WI38 (cell line): Measurements from ENCODE around the gene TUBGCP6.
A peak's percentile ranks its signal among the peaks of the same experiment; 100 is the strongest.

ENCODE experiments used
- H3K4me3 ChIP-seq: 2 replicates; pipeline ENCODE4 v1.5.1; 2011; ENCODE audit warnings: low read depth, mild to moderate bottlenecking, control low read depth, low read length
- TF ChIP-seq, protein P1 (sequence below): IDR thresholded peaks from 2 replicates; pipeline ENCODE4 v1.5.1; 2012; ENCODE audit warnings: low read depth, mild to moderate bottlenecking, control low read depth, low read length

Gene TUBGCP6

DNA sequence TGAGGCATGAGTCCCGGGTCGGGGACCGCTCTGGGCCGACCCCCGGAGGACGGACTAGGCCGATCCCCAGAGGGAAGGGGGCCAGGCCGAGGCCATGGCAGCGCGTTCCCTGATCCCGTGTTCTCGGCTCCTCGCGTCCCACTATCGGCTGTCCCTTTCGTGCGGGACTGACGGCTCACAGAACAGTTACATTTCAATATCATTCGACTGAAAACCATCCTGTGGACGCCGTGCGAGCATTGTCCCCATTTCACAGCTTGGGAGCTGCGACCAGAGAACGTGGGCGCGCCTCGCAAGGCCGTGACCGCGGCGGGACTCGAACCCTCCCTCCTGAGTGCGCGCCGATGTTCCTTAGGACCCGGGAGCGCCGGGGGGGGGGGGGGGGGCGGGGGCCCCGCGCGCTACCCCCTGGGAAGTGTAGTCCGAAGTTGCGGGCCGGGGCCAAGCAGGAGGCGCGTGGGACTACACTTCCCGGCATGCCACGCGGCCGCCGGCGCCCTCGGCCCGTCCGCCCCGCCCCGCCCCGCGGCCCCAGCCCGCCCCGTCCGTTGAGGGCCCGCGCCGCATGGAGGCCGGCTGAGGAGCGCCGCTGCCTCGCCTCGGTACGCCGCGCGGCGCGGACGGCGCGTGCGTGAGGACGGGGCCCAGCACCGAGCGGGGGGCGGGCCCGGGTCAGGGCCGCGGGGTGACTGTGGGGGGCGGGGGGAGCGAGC is 59.3 kb downstream of the TUBGCP6 start, which contains the start of gene TRABD:
TSS of gene TRABD (plus strand) at position 539 of the 713 bp plus-strand sequence. CDS start 7,148 bp downstream, outside the sequence.
- TF ChIP-seq, protein P1, sequence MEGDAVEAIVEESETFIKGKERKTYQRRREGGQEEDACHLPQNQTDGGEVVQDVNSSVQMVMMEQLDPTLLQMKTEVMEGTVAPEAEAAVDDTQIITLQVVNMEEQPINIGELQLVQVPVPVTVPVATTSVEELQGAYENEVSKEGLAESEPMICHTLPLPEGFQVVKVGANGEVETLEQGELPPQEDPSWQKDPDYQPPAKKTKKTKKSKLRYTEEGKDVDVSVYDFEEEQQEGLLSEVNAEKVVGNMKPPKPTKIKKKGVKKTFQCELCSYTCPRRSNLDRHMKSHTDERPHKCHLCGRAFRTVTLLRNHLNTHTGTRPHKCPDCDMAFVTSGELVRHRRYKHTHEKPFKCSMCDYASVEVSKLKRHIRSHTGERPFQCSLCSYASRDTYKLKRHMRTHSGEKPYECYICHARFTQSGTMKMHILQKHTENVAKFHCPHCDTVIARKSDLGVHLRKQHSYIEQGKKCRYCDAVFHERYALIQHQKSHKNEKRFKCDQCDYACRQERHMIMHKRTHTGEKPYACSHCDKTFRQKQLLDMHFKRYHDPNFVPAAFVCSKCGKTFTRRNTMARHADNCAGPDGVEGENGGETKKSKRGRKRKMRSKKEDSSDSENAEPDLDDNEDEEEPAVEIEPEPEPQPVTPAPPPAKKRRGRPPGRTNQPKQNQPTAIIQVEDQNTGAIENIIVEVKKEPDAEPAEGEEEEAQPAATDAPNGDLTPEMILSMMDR = no peak
- H3K4me3 ChIP-seq = peak within 1 kb of the TSS; percentile 57

DNA sequence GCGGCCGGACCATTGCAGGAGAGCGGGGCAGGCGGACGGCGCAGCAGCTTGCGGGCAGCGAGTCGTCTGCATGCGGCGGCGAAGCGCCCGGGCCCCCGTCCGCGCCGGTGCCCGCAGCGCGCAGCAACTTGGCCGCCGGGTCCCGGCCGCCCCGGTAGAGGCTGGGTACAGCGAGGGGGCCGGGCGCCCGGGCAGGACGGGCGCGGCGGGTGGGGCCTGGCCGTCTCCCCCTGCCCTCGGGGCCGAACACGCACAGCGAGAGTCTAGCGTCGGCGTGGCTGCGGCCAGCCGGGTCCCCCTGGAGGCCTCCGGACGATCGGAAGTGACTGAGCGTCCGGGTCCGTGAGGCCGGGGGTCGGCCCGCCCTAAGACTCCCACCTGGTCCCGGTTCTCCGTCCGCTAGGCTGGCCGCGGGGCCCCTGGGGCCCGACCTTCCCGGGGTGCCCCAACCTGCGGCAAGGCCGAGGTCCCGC is 59.9 kb downstream of the TUBGCP6 start:
- TF ChIP-seq, protein P1 = no peak
- no peak overlapping the region; the same call in 1 of the 2 replicates for H3K4me3 ChIP-seq

DNA sequence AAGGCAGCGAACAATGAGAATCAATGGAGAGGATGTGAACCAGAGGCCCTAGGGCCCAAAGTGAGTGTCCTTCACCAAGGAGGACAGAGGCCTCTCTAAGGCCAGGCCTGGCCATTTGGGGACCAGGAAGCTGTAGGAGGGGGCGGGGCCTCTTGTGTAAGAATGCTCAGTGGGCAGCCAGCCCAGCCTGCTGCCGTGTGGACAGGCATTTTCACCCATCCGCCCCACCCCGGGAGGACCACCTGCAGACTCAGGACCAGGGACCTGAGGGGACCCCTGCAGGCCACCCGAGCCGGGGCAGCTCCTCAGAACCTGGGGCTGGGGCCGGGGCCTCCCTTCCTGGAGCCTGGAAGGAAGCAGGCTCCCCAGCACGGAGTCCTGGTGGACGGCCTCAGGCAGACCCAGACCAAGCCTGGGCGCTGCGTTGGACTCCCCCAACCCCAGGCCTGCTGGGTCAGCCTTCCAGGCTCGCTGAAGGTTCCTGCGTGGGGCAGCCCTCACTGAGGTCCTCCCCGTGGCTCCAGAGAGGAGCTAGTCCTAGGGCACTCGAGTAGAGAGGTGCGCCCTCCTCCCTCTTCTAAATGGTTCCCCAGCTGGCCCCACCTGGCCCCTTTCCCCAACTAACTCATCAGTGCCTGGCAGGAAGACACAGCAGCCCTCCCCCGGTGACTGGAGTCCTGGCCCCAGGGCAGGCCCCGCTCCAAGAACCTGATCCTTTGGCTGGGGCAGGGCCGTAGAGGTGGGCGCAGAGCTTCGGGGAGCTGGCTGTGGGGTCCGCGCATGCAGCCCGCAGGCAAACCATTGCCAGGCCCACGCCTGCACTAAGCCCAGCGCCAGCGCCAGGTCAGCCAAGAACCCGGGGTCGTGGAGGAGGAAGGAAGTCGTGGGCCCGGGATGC is 60.6 kb downstream of the TUBGCP6 start:
- H3K4me3 ChIP-seq = no peak overlapping the region
- TF ChIP-seq, protein P1 = no peak

DNA sequence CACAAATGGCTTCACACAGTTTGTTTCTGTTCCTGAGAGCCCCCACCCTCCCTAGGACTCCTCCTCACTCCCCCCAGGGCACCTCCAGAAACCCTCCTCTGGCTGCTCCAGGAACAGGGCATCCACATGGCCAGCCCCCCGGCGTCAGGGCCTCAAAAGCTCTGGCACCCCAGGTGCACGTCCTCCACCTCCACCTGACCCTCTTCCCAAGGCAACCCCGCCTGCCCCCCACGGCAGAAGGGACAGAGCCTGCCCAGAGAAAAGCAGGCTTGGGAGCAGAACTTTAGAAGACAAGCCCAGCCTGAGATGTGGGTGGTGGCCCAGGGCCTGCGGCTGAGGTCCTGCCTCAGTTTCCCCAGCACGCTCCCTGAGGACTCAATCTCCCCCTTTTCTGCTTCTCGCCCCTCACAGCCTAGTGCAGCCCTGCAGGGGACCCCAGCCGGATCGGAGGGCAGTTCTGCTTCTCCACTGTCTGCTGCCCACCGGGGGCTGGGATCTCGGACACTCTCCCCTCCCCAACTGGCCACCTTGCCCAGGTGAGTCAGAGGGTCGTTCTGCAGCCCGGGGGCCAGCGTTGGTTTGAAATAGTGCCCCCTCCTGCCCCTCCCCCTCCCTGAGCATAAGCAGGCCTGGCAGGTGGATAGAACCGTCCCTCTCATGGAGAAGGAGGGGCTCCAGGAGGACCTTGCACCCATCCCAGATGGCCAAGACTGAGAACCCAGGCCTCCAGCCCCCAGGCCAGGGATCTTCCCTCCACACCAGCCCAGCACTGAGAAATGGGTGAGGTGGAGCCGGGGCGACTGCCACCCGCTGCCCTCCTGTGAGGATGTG is 61.5 kb downstream of the TUBGCP6 start:
- TF ChIP-seq, protein P1 = no peak
- no peak overlapping the region for H3K4me3 ChIP-seq

DNA sequence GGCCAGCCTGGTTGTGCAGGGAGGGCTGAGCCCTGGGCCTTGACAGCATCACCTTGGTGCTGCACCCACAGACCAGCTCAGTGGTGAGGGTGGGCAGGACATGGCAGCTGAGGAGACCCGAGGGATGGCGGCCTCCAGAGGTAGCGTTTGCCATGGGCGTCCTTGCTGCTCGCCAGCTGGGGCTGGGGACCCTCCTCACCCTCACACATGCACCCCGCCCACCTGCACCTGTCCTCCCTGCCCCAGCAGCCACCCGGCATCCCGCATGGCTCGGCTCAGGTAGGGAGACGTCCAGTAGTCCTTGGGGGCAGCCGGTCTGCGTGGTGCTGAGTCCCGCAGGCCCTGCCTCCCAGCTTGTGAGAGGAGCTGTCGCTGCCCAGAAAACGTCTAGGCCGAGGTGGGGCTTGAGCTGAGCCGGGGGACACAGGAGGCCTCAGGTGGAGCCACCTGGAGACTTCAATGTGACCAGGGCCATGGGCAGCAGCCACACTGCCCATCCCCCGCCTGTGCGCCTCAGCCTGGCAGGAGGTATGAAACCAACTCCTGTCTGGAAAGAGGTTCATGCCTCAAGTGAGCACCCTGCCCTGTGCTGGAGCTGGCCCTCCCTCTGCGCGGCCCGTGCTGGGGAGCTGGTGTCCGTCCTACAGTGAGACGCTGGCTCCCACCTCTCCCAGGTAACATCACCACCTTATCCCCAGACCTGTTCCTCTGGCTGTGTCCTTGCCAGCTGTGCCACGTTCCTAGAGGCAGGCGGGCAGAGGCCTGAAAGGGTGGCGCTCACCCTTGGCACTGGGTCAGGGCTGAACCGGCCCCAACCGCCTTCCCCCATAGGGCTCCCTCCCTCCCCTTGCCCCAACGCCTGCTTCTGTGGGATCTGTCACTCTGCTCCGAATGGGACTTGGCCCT is 62.4 kb downstream of the TUBGCP6 start:
- H3K4me3 ChIP-seq = no peak overlapping the region
- TF ChIP-seq, protein P1 = no peak

DNA sequence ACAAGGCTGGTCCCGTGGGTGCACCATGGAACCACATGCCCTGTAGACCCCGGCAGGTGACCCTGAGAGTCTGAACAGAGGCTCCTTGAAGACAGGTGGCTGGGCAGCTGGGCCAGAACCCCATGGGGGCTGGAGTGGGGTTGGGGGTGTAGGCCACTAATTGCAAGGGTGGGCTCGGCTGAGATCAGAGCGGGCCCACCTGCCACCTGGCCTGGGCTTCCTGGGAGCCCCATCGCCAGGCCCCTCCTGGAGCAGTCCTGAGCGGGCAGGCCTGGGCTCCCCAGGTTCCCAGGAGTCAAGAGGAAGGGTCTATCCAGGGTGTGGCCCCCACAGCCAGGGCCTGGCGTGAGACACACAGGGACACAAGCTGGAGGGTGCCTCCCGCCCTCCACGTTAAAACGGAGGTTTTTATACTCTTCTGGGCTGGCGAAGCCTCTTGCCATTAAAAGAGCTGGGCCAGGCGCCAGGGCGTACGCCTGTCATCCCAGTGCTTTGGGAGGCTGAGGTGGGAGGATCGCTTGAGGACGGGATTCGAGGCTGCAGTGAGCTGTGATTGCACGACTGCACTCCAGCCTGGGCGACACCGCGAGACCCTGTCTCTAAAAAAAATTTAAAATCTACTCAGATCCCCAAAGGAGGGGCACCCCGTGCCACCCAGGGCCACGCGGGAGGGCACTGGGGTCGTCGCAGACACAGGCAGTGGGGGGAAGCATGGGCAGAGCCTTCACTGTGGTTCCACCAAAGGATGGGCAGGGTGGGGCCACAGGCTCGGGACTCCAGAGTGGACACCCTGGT is 63.9 kb downstream of the TUBGCP6 start:
- no peak overlapping the region for H3K4me3 ChIP-seq
- TF ChIP-seq, protein P1 = no peak
